ENCODE results near the gene ANO4.

Gene ANO4

DNA sequence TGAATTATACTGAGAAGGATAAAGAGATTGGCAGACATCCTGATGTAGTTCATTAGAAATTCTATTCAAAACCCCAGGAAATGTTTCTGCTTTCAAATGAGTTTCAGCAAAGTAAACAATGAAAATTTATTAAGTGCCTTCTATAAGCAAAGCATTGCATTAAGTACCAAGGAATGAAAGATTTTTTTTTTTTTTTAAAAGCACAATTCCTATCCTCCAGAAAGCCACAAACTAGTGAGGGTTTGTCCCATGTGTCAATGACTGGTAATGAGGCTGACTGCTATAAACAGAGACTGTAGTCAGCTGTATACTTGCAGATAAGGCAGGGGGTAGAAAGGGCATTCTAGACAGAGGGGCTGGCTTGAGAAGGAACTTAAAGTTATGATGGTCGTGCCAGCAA, 6.7 kb downstream of the ANO4 start:
- TF ChIP-seq CTCF (IDR thresholded peaks at IDR 0.05; ENCODE audit: insufficient read depth, low read length) (no peak), GABPA (IDR thresholded peaks at IDR 0.05; ENCODE audit: low read depth) (no peak), SPI1 (IDR thresholded peaks at IDR 0.05; ENCODE audit: borderline replicate concordance, low read depth) (no peak), POLR2AphosphoS5 (IDR thresholded peaks at IDR 0.05; ENCODE audit: low read depth) (no peak)
- TF ChIP-seq, protein P1, sequence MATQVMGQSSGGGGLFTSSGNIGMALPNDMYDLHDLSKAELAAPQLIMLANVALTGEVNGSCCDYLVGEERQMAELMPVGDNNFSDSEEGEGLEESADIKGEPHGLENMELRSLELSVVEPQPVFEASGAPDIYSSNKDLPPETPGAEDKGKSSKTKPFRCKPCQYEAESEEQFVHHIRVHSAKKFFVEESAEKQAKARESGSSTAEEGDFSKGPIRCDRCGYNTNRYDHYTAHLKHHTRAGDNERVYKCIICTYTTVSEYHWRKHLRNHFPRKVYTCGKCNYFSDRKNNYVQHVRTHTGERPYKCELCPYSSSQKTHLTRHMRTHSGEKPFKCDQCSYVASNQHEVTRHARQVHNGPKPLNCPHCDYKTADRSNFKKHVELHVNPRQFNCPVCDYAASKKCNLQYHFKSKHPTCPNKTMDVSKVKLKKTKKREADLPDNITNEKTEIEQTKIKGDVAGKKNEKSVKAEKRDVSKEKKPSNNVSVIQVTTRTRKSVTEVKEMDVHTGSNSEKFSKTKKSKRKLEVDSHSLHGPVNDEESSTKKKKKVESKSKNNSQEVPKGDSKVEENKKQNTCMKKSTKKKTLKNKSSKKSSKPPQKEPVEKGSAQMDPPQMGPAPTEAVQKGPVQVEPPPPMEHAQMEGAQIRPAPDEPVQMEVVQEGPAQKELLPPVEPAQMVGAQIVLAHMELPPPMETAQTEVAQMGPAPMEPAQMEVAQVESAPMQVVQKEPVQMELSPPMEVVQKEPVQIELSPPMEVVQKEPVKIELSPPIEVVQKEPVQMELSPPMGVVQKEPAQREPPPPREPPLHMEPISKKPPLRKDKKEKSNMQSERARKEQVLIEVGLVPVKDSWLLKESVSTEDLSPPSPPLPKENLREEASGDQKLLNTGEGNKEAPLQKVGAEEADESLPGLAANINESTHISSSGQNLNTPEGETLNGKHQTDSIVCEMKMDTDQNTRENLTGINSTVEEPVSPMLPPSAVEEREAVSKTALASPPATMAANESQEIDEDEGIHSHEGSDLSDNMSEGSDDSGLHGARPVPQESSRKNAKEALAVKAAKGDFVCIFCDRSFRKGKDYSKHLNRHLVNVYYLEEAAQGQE (IDR thresholded peaks at IDR 0.05; ENCODE audit: insufficient replicate concordance, low read depth), result no peak
- no peak for DNase-seq (ENCODE audit: low read depth in 1 of 2, low spot score in 1 of 2)

DNA sequence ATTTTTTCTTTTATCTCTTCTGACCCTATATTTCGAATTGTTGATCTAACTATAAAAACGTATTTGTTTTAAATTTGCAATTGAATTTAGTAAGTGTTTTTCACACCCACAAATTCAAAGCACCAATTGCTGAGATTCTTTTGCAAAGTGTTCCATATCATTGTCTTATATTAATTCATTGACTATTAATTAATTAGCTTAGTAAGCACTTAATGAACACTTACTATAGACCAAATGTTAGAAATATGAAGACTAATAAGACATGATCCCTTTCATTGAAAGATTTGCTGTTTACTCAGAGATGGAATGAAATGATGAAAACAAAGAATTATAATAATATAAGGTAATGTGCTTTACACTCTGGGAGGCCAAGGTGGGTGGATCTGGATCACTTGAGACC, 14.2 kb downstream of the ANO4 start:
- Histone ChIP-seq H3K27ac (replicated peaks) (no peak overlapping the region), H3K4me3 (replicated peaks; ENCODE audit: insufficient read depth, low read length) (no peak overlapping the region), H3K27me3 (ENCODE audit: insufficient read depth, poor library complexity, severe bottlenecking) (no peaks in the 10 kb centered on the region)
- no peak for DNase-seq (ENCODE audit: low read depth in 1 of 2, low spot score in 1 of 2)
- TF ChIP-seq SPI1 (IDR thresholded peaks at IDR 0.05; ENCODE audit: borderline replicate concordance, low read depth) (no peak), CTCF (IDR thresholded peaks at IDR 0.05; ENCODE audit: insufficient read depth, low read length) (no peak), GABPA (IDR thresholded peaks at IDR 0.05; ENCODE audit: low read depth) (no peak), POLR2AphosphoS5 (IDR thresholded peaks at IDR 0.05; ENCODE audit: low read depth) (no peak)
- TF ChIP-seq, protein P1 (IDR thresholded peaks at IDR 0.05; ENCODE audit: insufficient replicate concordance, low read depth), result no peak

More for the DNA sequence above, 6.7 kb downstream of the ANO4 start:
- H3K27me3 ChIP-seq (ENCODE audit: insufficient read depth, poor library complexity, severe bottlenecking), result peaks cover 6% of the 10 kb centered on the region
- H3K27ac ChIP-seq (replicated peaks), result no peak overlapping the region
- no peak overlapping the region for H3K4me3 ChIP-seq (replicated peaks; ENCODE audit: insufficient read depth, low read length)

- Histone ChIP-seq H3K27ac (replicated peaks) (no peak overlapping the region), H3K27me3 (ENCODE audit: insufficient read depth, poor library complexity, severe bottlenecking) (no peaks in the 10 kb centered on the region), H3K4me3 (replicated peaks; ENCODE audit: insufficient read depth, low read length) (no peak overlapping the region)
- TF ChIP-seq POLR2AphosphoS5 (IDR thresholded peaks at IDR 0.05; ENCODE audit: low read depth) (no peak), CTCF (IDR thresholded peaks at IDR 0.05; ENCODE audit: insufficient read depth, low read length) (no peak), SPI1 (IDR thresholded peaks at IDR 0.05; ENCODE audit: borderline replicate concordance, low read depth) (no peak), GABPA (IDR thresholded peaks at IDR 0.05; ENCODE audit: low read depth) (no peak)
- TF ChIP-seq, protein P1 (IDR thresholded peaks at IDR 0.05; ENCODE audit: insufficient replicate concordance, low read depth), result no peak
- DNase-seq (ENCODE audit: low read depth in 1 of 2, low spot score in 1 of 2), result no peak
Observed at GRCh38 chr12:100820314-100820713, 25.7 kb downstream of the ANO4 start.

Measured in HL-60 (cell line).